Measurements from ENCODE around the gene ANKS6. TPM values are rescaled to one million over a fixed set of nuclear protein-coding genes. Genes with fewer than 3 reads are reported as not detected.

ANKS6 gene
- total and polyA plus RNA-seq, 2 of the 4 experiments (the other 2 are of a cell fraction), result 9.0 to 23.6 TPM

DNA sequence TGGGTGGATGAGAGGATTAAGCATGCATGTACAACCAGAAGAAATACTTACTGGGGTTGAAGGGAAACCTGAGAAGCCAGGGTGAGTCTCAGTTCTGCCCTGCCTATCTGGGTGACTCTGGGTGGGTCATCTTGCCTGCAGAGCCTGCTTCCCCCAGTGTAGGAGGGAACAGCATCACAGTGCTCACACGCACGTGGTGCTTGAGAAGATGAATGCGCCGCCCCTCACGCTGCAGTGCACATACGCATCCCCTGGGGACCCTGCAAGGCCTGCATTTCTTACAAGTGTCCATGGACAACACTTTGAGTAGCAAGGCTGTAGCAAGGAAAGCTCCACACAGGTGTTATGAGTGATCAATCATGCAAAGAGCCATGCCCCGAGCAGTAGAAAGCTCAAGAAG is 68.9 kb downstream of the ANKS6 start:
- no peak for TF ChIP-seq SMC3 (IDR thresholded peaks at IDR 0.05; ENCODE audit: low read depth, low read length)
- no peak for TF ChIP-seq MAFK (IDR thresholded peaks at IDR 0.05; ENCODE audit: low read depth, low read length)
- TF ChIP-seq MXI1 (IDR thresholded peaks at IDR 0.05; ENCODE audit: borderline replicate concordance, low read depth, low read length), result no peak
- TF ChIP-seq FOS (IDR thresholded peaks at IDR 0.05; ENCODE audit: low read depth, low read length), result no peak
- no peak for TF ChIP-seq RFX5 (IDR thresholded peaks at IDR 0.05; ENCODE audit: low read depth, low read length)
- TF ChIP-seq, protein P1, sequence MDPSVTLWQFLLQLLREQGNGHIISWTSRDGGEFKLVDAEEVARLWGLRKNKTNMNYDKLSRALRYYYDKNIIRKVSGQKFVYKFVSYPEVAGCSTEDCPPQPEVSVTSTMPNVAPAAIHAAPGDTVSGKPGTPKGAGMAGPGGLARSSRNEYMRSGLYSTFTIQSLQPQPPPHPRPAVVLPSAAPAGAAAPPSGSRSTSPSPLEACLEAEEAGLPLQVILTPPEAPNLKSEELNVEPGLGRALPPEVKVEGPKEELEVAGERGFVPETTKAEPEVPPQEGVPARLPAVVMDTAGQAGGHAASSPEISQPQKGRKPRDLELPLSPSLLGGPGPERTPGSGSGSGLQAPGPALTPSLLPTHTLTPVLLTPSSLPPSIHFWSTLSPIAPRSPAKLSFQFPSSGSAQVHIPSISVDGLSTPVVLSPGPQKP (IDR thresholded peaks at IDR 0.05; ENCODE audit: borderline replicate concordance, low read depth, low read length), result no peak
- TF ChIP-seq RAD21 (IDR thresholded peaks at IDR 0.05; ENCODE audit: low read length), result no peak
- TF ChIP-seq RCOR1 (IDR thresholded peaks at IDR 0.05; ENCODE audit: insufficient replicate concordance, low read length), result no peak
- no peak for TF ChIP-seq POLR2A (IDR thresholded peaks at IDR 0.05; ENCODE audit: low read depth, low read length)
- TF ChIP-seq, protein P2, sequence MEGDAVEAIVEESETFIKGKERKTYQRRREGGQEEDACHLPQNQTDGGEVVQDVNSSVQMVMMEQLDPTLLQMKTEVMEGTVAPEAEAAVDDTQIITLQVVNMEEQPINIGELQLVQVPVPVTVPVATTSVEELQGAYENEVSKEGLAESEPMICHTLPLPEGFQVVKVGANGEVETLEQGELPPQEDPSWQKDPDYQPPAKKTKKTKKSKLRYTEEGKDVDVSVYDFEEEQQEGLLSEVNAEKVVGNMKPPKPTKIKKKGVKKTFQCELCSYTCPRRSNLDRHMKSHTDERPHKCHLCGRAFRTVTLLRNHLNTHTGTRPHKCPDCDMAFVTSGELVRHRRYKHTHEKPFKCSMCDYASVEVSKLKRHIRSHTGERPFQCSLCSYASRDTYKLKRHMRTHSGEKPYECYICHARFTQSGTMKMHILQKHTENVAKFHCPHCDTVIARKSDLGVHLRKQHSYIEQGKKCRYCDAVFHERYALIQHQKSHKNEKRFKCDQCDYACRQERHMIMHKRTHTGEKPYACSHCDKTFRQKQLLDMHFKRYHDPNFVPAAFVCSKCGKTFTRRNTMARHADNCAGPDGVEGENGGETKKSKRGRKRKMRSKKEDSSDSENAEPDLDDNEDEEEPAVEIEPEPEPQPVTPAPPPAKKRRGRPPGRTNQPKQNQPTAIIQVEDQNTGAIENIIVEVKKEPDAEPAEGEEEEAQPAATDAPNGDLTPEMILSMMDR (conservative IDR thresholded peaks at IDR 0.05; ENCODE audit: low read depth, low read length), result no peak
- Histone ChIP-seq H3K36me3 (ENCODE audit: control insufficient read depth, insufficient read depth, low read length) (no peaks in the 10 kb centered on the region), H4K5ac (ENCODE audit: low read depth, low read length) (no peak overlapping the region), H2AK9ac (replicated peaks; ENCODE audit: low read depth, low read length, poor library complexity) (no peak overlapping the region), H3K56ac (ENCODE audit: extremely low read depth, insufficient read depth, low read length) (no peak overlapping the region), H2BK15ac (ENCODE audit: low read depth, low read length) (no peak overlapping the region), H3K27ac (ENCODE audit: insufficient read depth, low read length) (no peak overlapping the region), H2AFZ (replicated peaks; ENCODE audit: low read length, poor library complexity) (no peak overlapping the region), H2BK5ac (ENCODE audit: low read depth, low read length, poor library complexity, severe bottlenecking) (no peak overlapping the region), H3K4ac (ENCODE audit: low read depth, low read length) (no peak overlapping the region), H3K14ac (replicated peaks; ENCODE audit: low read depth, low read length) (no peak overlapping the region), H3K79me1 (ENCODE audit: low read depth in 1 of 2, low read length in 2 of 2) (no peaks in the 10 kb centered on the region), H2AK5ac (ENCODE audit: low read depth, low read length) (no peak overlapping the region), H4K20me1 (ENCODE audit: insufficient read depth, low read length) (no peaks in the 10 kb centered on the region; the same call in 1 of the 2 replicates), H3K9me1 (ENCODE audit: insufficient read depth, low read length) (peaks cover 6% of the 10 kb centered on the region; the same call in 1 of the 2 replicates), H3K23ac (ENCODE audit: low read depth, low read length) (no peak overlapping the region), H3K18ac (ENCODE audit: low read depth, low read length) (no peak overlapping the region), H2BK120ac (ENCODE audit: low read depth, low read length) (no peak overlapping the region), H2BK20ac (ENCODE audit: low read depth, low read length) (no peak overlapping the region), H3K27me3 (ENCODE audit: control insufficient read depth, insufficient read depth, low read length) (peaks cover 9% of the 10 kb centered on the region), H4K8ac (ENCODE audit: low read depth in 2 of 2, low read length in 2 of 2) (no peak overlapping the region), H4K91ac (ENCODE audit: insufficient read depth, low read depth, low read length) (no peak overlapping the region), H3K4me2 (ENCODE audit: low read depth, low read length) (no peak overlapping the region), H3K4me1 (ENCODE audit: control insufficient read depth, insufficient read depth, low read length) (peaks cover 7% of the 10 kb centered on the region; the same call in 1 of the 2 replicates), H3K9me3 (ENCODE audit: control insufficient read depth, insufficient read depth, low read length) (peaks cover 4% of the 10 kb centered on the region; the same call in 1 of the 2 replicates), H3K4me3 (ENCODE audit: insufficient read depth, low read depth, low read length) (no peak overlapping the region), H3K9ac (ENCODE audit: low read depth, low read length) (no peak overlapping the region)
- no TSS peak for BruUV-seq (replicated peaks)
- dilution Hi-C loops (cut with HindIII; ENCODE audit: low sequenced_read_pairs, unreplicated experiment) (no loop called here), in situ Hi-C loops (cut with MboI; ENCODE audit: low sequenced_read_pairs) (no loop called here), intact Hi-C loops (cut with micrococcal nuclease) (no loop called here)
- ATAC-seq (ENCODE audit: low read depth) (no peak), DNase-seq (no peak)
- POLR2A ChIA-PET (ENCODE audit: unreplicated experiment), result no interaction called here
- 74% methylated on average over 7 of the region's 7 CpGs; no CpG with 5 or more reads in 1 of the 2 experiments for WGBS, 2 experiments (ENCODE audit: extremely low coverage in 2 of 2, insufficient read length in 1 of 2)
- CTCF ChIA-PET, result no interaction called here

Data from IMR-90 (cell line).